Cerebellar nuclear complex (tissue), 1 donor: ENCODE results near the gene SSU72.

Experiments used
- DNase-seq, 2 experiments: peaks; one replicate each; lab custom pipeline; 2025; lab: John Stamatoyannopoulos, UW

SSU72 gene

GRCh38 chr1:1574721-1575537 is at the start of gene SSU72:
TSS of gene SSU72 (minus strand) at chr1:1574863. CDS start at chr1:1574557, 306 bp downstream.
- peak in 1 of 2 experiments; percentile 44 for DNase-seq

- DNase-seq = no peak
Observed at GRCh38 chr1:1623631-1624442, 49.2 kb upstream of the SSU72 start.

- DNase-seq = no peak
Observed at GRCh38 chr1:1623181-1623630, 48.5 kb upstream of the SSU72 start.

DNA sequence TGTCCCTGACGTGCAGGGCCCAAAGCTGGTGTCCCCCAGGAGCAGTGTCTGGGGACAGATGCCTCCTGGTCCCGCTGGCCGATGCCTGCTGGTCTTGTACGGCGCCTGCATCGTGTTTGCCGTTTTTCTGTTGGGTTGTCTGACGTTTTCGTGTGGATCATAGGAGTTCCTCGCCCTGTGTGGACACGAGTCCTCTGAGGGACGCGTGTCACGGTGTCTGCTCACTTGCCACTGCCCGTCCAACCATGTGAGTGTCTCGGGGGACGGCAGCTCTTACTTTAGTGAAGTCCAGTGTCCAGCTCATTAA is 48.1 kb upstream of the SSU72 start:
- no peak for DNase-seq

DNA sequence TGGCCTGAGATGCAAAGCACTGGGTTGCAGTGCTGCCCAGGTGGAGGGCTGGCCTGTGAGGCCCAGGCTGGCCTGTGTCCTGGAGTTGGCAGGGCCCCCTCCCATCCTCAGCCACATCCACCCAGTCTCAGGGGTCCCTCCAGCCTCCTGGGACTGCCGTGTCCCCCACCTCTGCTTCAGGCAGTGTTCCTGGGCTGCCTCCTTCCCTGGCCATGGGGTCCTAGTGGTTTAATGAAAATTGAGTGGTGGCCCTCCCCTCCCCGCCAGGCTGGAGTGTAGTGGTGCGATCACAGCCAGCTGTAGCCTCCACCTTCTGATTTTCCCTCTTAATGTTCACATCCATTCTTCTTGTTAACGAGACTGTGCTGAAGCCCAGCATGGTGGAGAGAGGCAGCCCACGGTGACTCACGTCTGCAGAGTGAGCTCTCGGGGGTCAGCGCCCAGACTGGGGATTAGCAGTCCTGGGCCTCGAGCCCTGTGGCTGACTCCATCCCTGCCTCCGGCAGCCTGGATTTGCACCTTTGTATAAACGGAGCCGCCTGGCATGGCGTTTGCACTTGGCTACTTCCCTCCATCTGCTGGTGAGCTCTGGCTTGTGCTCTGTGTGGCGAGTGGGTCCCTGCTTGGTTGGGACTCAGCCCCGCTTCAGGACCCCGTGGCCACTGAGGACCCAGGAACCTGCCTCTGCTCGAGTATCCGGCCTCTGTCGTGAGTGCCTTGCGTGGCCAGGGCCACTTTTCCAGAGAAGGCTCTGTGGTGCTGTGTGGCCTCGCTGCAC is 47.5 kb upstream of the SSU72 start:
- no peak for DNase-seq

GRCh38 chr1:1621173-1622009 is 46.7 kb upstream of the SSU72 start:
- no peak for DNase-seq

DNA sequence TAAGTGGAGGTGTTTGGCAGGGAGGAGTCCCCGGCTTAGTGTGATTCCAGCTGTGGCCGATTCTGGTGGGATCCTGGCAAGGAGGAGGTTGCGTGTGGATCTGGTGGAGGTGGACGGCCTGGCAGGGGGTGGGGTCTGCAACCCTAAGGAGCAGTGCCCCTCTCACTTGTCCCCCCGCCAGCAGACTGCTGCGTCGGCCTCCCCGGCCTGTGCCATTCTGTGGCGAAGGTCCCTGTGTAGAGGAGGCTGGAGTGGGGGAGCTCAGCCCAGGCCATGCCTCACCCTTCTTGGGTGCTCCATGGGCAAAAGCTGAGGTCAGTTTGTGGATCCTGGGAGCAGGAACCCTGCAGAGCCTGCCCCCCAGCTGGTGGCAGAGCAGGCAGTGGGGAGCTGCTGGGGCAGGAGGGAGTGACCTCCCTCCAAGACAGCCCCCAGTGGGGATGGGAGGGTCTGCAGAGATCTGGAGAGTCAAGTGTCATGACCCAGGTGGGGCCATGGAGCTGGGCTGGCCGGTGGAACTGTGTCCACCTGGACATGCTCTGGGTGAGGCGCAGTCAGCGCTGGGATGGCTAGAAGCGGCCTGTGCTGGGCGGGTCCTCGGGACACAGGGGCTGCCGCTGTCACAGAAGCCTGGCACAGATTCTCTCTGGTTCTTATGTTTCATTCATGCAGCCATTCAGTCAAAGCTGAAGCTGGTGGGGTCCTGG is 45.9 kb upstream of the SSU72 start:
- DNase-seq = no peak

GRCh38 chr1:1619917-1620361 is 45.3 kb upstream of the SSU72 start:
- no peak for DNase-seq

DNA sequence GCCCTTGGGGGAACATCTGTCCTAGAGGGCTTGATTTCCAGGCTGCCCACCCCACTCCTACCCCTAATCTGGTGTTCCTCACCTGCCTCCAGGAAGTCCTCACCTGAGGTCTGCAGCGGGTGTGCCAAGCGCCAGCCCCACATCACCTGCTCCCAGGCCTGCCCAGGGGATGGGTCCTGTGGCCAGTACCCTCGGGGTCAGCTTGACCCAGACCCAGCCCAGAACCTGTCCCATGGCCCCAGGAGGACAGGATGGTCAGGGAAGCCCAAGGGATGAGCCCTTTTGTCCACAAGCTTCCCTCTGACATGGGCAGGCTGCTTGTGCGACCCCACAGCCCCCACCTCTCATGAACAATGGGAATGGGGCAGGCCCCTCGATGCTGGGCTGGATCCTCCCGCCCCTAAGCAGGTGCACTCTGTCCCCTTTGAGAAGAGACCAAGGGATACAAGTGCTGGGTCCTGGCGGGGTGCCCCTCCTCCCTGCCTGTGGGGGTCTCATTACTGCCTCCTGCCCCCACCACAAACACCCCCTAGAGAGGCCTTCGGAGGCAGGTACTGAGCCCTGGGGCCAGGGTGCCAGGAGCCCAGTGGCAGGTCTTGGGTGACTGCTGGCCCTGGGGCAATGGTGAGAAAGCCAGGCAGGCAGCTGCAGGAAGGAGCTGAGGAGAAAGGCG is 43.9 kb upstream of the SSU72 start:
- no peak for DNase-seq

DNA sequence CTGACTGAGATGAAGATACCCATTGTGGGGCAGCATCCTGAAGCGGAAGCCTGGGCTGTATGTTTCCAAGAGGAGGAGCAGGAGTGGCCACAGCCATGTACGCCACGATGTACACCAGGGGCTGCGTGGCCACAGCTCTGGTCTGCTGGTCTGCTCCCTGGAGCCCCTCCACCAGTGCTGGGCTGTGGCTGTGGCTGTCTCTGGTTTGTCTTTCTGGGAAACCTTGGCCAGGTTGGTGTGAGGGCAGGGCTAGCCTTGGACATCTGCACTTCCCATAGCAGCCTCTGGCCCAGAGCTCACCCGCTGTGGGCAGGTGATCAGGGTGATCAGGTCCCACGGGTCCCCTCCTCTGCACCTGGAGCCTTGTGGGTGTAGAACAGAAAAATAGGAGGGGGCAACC is 43.3 kb upstream of the SSU72 start:
- no peak for DNase-seq

- no peak for DNase-seq
Observed at GRCh38 chr1:1617516-1617915, 42.9 kb upstream of the SSU72 start.

- DNase-seq = no peak
Observed at GRCh38 chr1:1616838-1617237, 42.2 kb upstream of the SSU72 start.

- no peak for DNase-seq
Observed at GRCh38 chr1:1616045-1616790, 41.6 kb upstream of the SSU72 start.

- peak; percentile 79 to 90 for DNase-seq
Observed at GRCh38 chr1:1615256-1616044, 40.8 kb upstream of the SSU72 start, which contains the start of gene MIB2. TSS of gene MIB2 (plus strand) at chr1:1615500. CDS start at chr1:1623453, 7,953 bp downstream.

DNA sequence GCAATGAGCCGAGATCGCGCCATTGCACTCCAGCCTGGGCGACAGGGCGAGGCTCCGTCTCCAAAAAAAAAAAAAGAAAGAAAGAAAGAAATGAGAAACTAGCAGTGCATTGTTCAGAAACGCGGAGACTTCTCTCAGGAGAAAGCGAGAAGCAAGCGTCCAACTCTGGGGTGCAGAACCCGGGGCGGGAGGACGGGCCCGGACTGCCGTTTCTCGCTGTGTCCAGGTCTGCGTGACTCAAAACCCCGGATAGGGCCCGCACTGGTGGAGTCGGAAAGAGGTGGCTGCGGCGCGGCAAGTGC is 40.2 kb upstream of the SSU72 start:
- no peak for DNase-seq

DNA sequence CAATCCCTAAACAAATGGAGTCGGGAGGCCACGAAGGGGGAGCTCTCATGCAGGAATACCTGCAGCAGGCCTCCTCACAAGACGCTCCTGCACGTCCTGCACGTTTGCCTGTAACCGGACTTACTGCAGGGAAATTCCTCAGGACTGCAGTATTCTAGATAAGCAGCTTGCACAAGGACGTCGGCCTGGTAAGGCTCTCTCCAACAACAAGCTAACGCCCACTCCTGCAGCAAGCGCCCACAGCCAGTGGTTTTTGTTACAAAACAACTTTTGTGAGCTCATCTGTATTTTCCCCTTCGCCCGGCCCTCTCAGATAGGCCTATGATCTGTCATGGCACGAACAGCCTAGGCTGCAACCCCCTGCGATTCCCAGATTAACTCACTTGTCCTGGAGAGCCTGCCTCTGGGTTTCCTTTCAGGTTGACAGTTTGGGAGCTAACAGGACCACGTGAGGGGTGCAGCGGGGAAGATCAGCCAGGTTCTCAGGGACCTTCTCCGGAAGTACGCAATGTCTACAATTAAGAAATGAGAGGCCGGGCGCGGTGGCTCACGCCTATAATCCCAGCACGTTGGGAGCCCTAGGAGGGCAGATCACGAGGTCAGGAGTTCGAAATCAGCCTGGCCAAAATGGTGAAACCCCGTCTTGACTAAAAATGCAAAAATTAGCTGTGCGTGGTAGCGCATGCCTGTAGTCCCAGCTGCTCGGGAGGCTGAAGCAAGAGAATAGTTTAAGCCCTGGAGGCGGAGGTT is 39.7 kb upstream of the SSU72 start:
- DNase-seq = no peak

- no peak for DNase-seq
Observed at GRCh38 chr1:1613509-1614082, 38.9 kb upstream of the SSU72 start.

DNA sequence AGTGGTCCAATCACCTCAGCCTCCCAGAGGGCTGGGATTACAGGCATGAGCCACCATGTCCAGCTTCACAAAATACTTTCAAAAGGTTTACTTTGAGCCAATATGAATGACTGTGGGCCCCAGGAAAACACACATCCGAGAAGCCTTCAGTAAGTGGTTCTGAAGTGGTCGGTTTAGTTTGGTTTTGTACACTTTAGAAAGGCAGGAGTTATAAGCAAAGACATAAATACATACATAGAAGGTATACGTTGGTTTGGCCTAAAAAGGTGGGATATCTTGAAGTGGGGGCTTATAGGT is 37.4 kb upstream of the SSU72 start:
- DNase-seq = no peak
